Caco-2 (cell line): ENCODE results near the gene SPECC1. TPM values are rescaled to one million over a fixed set of nuclear protein-coding genes. Genes with fewer than 3 reads are reported as not detected.

Source experiments
- total RNA-seq: library from RNA; stranded (reverse); gene quantifications from 2 replicates; pipeline ENCODE4 v1.2.3, GENCODE V29; 2022

The SPECC1 gene
- total RNA-seq, 1 experiment from 2014 or later = 123 TPM

Other genes with a start within 250 kb of the SPECC1 start
- gene ULK2, start 141.4 kb upstream of the SPECC1 start, total RNA-seq = 7.5 and 9.2 TPM in 2 replicates
- gene AKAP10, start 31.5 kb upstream of the SPECC1 start, total RNA-seq = 39.9 and 41.2 TPM in 2 replicates